OCI-LY1 (cell line): ENCODE measurements around the gene MRO.

Experiments used
- EZH2 ChIP-seq: fragments of 200-600 bp; sonication (generic), shearing (Covaris generic); IDR thresholded peaks from 2 replicates; pipeline ENCODE4 v1.8.0; 2017; ENCODE audit warnings: borderline replicate concordance, mixed run types, mild to moderate bottlenecking, antibody characterized with exemption, low read length, moderate library complexity, mixed read lengths
- TF ChIP-seq, protein P1 (sequence below): fragments of 200-600 bp; sonication (generic), shearing (Covaris generic); IDR thresholded peaks from 2 replicates; pipeline ENCODE4 v1.5.1; 2017; ENCODE audit warnings: mild to moderate bottlenecking, antibody characterized with exemption, low read length, moderate library complexity, mixed read lengths

DNA sequence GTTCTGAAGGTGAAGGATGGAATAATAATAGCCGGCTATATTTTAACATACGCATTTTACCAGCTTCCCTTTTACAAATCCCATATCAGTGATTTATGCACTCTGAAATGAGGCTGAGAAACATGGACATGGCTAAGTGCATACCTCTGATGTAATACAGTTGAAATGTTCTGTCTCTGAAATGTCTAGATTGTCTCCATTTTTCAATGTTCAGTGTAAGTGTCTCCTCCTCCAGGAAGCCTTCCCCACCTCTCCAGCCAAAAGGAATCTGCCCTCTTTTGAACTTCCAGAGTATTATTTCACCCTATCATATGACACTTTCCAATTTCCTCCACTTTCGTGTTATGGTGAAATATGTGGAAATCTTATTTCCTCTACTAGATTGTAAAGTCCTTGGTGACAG lies 29.6 kb upstream of the MRO start:
- TF ChIP-seq, protein P1, sequence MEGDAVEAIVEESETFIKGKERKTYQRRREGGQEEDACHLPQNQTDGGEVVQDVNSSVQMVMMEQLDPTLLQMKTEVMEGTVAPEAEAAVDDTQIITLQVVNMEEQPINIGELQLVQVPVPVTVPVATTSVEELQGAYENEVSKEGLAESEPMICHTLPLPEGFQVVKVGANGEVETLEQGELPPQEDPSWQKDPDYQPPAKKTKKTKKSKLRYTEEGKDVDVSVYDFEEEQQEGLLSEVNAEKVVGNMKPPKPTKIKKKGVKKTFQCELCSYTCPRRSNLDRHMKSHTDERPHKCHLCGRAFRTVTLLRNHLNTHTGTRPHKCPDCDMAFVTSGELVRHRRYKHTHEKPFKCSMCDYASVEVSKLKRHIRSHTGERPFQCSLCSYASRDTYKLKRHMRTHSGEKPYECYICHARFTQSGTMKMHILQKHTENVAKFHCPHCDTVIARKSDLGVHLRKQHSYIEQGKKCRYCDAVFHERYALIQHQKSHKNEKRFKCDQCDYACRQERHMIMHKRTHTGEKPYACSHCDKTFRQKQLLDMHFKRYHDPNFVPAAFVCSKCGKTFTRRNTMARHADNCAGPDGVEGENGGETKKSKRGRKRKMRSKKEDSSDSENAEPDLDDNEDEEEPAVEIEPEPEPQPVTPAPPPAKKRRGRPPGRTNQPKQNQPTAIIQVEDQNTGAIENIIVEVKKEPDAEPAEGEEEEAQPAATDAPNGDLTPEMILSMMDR: no peak
- TF ChIP-seq EZH2: no peak
